ENCODE measurements around the gene MGLL.

- TF ChIP-seq CTCF (IDR thresholded peaks at IDR 0.05) (no peak), POLR2A (IDR thresholded peaks at IDR 0.05) (no peak)
Observed at GRCh38 chr3:127688022-127688415, 134.3 kb downstream of the MGLL start.
